ENCODE measurements around the gene EXOSC6.
"Not testable (repeated sequence)": the region's sequence is repeated elsewhere in the genome, so short reads cannot be mapped to it uniquely, and the experiment has no call there.

DNA sequence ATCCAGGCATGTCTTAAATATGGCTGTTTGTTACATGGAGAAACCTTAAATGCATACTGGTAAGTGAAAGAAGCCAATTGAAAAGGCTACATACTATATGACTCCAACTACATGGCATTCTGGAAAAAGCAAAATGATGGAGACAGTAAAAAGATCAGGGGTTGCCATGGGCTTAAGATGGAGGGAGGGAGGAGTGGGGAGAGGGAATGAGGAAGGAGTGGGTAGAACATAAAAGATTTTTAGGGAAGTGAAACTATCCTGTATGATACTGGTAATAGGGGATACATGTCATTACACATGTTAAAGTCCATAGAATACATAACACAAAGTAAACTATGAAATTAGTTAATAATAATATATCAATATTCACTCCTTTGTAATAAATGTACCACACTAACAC lies 13.0 kb downstream of the EXOSC6 start:
- TF ChIP-seq, protein P1, sequence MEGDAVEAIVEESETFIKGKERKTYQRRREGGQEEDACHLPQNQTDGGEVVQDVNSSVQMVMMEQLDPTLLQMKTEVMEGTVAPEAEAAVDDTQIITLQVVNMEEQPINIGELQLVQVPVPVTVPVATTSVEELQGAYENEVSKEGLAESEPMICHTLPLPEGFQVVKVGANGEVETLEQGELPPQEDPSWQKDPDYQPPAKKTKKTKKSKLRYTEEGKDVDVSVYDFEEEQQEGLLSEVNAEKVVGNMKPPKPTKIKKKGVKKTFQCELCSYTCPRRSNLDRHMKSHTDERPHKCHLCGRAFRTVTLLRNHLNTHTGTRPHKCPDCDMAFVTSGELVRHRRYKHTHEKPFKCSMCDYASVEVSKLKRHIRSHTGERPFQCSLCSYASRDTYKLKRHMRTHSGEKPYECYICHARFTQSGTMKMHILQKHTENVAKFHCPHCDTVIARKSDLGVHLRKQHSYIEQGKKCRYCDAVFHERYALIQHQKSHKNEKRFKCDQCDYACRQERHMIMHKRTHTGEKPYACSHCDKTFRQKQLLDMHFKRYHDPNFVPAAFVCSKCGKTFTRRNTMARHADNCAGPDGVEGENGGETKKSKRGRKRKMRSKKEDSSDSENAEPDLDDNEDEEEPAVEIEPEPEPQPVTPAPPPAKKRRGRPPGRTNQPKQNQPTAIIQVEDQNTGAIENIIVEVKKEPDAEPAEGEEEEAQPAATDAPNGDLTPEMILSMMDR (IDR thresholded peaks at IDR 0.05), result not testable (repeated sequence)
- not testable (repeated sequence) for TF ChIP-seq POLR2A (IDR thresholded peaks at IDR 0.05)
